Right ventricle myocardium inferior (tissue), 1 donor: ENCODE data around the gene TMCC3. TPM values are rescaled to one million over a fixed set of nuclear protein-coding genes. Genes with fewer than 3 reads are reported as not detected.
A peak's percentile ranks its signal among the peaks of the same experiment; 100 is the strongest.
"Not testable (repeated sequence)": the region's sequence is repeated elsewhere in the genome, so short reads cannot be mapped to it uniquely, and the experiment has no call there.

ENCODE experiments used
- ATAC-seq: fragments of 200-7000 bp; cut with Tn5 transposase; one replicate; pipeline ENCODE4 v1.9.1; 2020; ENCODE audit warnings: mild to moderate bottlenecking, moderate library complexity
- DNase-seq: peaks from one replicate; pipeline ENCODE4 v3.0.0; 2021; ENCODE audit errors: missing footprints
- intact Hi-C: fragments of 100-400 bp; cut with DNase I; formaldehyde crosslinking; loops from one replicate; pipeline ENCODE4 v1.11.0; 2022
- total RNA-seq: library from RNA; stranded (reverse); fragmentation: NEBNext Ultra II Directional; extraction: Animal tissue kit (Norgen Biotek cat#: 25700); gene quantifications from one replicate; pipeline ENCODE4 v1.2.1, GENCODE V29; 2021
- donor health status: DM: no; HTN: yes; CAD: no; lungs with severe emphysema.

The TMCC3 gene
- total RNA-seq, 1 donor from 2014 or later, result 1.5 TPM

DNA sequence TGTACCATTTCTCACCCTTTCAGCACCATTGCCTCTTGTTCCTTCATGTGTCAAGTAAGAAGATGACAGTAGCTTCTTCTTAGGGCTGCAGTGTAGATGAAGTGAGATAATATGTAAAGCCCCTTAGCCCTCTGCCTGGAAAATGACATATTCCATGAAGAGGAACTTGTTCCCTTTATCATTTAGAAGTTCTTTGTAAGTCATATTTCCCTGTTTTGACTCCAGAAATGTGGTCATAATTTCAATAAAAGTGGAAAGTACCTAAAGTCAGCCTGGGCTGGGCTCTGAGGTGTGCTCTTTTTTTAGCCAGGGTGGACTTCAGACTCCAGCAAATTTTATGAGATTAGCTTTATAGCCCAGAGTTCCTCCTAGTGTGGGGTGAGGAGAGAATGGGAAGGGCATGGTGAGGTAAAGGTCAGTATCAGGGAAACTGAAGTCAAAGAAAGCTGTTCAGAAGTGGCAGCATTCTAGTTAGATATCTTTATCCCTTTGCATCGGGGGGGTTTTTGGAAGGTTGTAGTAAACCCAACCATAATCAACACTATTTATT, 92.5 kb downstream of the TMCC3 start:
- no peak for ATAC-seq
- intact Hi-C loops, result no loop called here
- DNase-seq, result no peak

DNA sequence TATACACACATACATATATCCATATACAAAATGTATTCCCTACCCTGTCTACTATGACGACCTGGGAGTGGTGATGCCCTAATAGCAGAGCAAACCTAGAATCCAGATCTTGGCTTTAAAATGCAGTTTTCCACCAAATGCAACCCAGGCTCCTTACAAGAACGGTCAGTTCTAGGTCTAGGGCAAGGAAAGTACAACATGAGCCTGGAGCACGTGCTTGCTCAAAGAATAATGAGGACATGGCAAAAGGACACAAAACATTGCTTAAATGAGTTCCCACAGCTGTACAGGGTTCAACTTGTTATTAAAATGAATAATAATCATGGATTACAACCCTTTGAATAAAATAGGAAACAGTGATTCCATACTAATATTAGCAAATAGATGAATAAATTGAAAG, 94.7 kb downstream of the TMCC3 start:
- DNase-seq, result no peak
- intact Hi-C loops, result no loop called here

GRCh38 chr12:94553875-94554274, 96.5 kb downstream of the TMCC3 start:
- no peak for ATAC-seq

More for the DNA sequence above, 94.7 kb downstream of the TMCC3 start:
- ATAC-seq, result no peak

GRCh38 chr12:94553130-94553519, 97.2 kb downstream of the TMCC3 start:
- DNase-seq, result no peak
- ATAC-seq, result no peak
- intact Hi-C loops, result no loop called here

More at GRCh38 chr12:94553875-94554274, 96.5 kb downstream of the TMCC3 start:
- intact Hi-C loops, result no loop called here
- DNase-seq, result no peak

GRCh38 chr12:94551810-94552209, 98.5 kb downstream of the TMCC3 start:
- ATAC-seq (no peak), DNase-seq (no peak)
- intact Hi-C loops, result no loop called here

- intact Hi-C loops, result no loop called here
- DNase-seq (no peak), ATAC-seq (no peak)
These were observed 99.4 kb downstream of the TMCC3 start for GRCh38 chr12:94550964-94551363.

- ATAC-seq, DNase-seq: not testable (repeated sequence)
- intact Hi-C loops, result loop anchor here (5.0 kb wide), 3 partner anchors 108 to 788 kb away; no protein-coding TSS in a partner anchor
These were observed 101.5 kb downstream of the TMCC3 start for GRCh38 chr12:94548833-94549232.

GRCh38 chr12:94545935-94546771, 104.2 kb downstream of the TMCC3 start:
- ATAC-seq, result peak; percentile 73
- DNase-seq, result no peak
- intact Hi-C loops, result loop anchor here (2.0 to 5.0 kb wide), 4 partner anchors 59 to 791 kb away; no protein-coding TSS in a partner anchor

DNA sequence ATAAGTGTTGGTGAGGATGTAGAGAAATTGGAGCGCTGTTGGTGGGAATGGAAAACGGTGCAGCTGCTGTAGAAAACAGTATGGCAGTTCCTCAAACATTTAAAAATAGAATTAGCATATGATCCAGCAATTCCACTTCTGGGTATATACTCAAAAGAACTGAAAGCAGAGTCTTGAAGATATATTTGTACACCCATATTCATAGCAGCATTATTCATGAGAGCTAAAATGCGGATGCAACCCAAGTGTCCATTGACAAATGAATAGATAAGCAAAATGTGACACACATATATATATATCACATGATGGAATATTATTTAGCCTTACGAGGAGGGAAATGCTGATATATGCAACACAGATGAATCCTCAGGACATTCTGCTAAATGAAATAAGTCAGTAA, 106.0 kb downstream of the TMCC3 start:
- no peak for DNase-seq
- ATAC-seq, result no peak
- intact Hi-C loops, result no loop called here

GRCh38 chr12:94538318-94538717, 112.0 kb downstream of the TMCC3 start:
- DNase-seq, result no peak
- no peak for ATAC-seq
- intact Hi-C loops, result no loop called here

GRCh38 chr12:94536040-94536965, 114.1 kb downstream of the TMCC3 start:
- DNase-seq, result no peak
- intact Hi-C loops, result no loop called here

GRCh38 chr12:94535510-94535921, 114.8 kb downstream of the TMCC3 start:
- ATAC-seq, result no peak
- no peak for DNase-seq
- intact Hi-C loops, result no loop called here

More at GRCh38 chr12:94536040-94536965, 114.1 kb downstream of the TMCC3 start:
- peak; percentile 43 for ATAC-seq

DNA sequence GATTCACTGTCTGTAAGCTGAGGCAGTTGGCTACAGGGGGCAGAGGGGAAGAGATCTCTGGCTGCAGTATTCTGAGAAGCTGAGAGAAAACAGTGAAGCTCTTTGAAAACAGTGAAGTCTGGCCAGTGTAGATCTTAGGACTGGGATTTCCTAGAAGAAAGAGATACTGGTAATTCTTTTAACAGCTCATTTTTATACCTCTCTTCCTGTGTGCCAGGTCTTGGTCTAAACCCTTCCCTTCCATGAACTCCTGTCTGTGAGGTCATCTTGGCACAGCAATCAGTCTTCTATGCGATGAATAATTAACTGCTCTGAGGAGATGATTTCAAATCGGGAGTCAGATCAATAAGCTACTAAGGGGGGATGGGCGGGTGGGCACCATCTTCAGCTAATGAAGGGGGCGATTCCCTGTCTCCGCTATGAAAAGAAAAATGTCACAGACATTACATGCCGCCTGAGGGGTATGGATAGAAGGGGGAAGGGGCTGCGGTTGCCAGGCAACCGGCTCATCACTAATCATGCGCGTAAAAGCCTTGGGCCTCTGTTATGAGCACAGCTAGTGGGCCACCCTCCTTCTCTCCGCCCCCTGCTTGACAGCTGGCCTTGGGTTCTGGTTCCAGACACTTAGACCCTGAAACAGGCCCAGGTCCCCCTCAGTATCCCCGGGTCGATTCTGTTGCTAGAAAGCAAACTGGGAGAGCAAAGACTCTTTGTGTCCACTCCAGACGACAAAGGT, 115.4 kb downstream of the TMCC3 start:
- DNase-seq (no peak), ATAC-seq (no peak)
- intact Hi-C loops, result loop anchor here (5.0 kb wide), 1 partner anchor 208 kb away; no protein-coding TSS in a partner anchor

- intact Hi-C loops, result loop anchor here (5.0 kb wide), 1 partner anchor 207 kb away; no protein-coding TSS in a partner anchor
- ATAC-seq, result no peak
- no peak for DNase-seq
These were observed 116.1 kb downstream of the TMCC3 start for GRCh38 chr12:94534278-94534677.

DNA sequence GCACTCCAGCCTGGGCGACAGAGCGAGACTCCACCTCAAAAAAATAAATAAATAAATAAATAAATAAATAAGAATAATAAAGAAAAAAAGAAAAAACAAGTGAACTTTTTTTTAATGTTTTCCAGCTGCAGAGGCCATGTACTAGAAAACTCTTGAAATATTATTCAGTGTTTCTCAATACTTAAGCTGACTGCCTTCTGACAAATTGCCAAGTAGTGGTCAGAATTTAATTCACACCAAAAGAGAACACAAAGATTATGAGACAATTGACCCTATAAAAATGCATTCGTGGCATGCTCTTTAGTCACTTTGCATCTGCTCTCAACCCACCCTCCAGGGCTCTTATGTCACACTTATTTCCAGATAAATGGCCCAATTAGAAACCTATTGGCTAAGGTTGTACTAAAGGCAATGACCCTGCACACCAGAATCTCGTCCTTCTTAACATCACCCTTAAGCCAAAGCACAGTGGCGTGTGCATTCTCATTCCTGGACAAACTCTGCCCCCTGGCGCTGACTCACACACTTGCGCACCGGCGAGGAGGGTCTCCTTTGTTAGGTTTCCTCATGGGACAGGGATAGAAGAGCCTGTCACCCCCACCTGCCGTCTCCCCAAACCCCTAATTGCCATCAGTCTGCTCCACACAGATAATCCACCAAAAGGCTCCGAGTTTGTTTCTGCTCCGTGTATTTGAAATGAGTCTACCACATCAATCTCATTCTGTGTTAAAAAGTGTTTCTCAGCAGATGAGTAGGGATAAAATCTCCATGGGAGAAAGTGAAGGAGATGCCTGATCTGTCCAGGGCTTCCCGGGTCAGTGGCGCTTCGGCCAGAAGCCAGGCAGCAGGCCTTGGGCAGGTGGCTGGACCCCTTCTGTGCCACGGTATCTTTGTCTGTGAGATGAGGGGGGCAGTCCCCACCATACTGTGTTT, 117.6 kb downstream of the TMCC3 start:
- intact Hi-C loops, result loop anchor here (1.0 to 5.0 kb wide), 2 partner anchors 205 to 386 kb away; no protein-coding TSS in a partner anchor
- DNase-seq (peak; percentile 82), ATAC-seq (peak; percentile 75)

- no peak for ATAC-seq
- intact Hi-C loops, result loop anchor here (5.0 kb wide), 1 partner anchor 204 kb away; no protein-coding TSS in a partner anchor
- no peak for DNase-seq
These were observed 119.1 kb downstream of the TMCC3 start for GRCh38 chr12:94531196-94531720.

DNA sequence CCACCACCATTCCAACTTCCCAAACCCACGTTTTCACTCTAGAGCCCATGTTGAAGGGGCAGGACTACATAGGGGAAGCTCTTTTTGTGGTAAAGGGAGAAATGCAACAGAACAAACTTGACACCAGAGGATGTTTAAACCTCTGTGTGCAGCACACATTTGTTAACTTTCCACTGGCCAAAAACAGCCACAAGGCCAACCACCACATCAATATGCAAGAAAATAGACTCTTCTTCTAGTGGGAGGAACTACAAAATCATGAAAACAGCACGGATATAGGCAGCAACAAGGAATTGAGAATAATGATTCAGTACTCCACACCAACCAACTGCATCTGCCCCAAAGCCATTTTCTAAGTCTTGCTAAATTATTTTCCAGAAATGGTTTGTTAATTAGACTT, 124.4 kb downstream of the TMCC3 start:
- intact Hi-C loops, result loop anchor here (5.0 kb wide), 1 partner anchor 906 kb away; no protein-coding TSS in a partner anchor
- DNase-seq (no peak), ATAC-seq (no peak)
